Prostate gland (tissue), 2 donors: ENCODE data around the gene ZNF653.

Source experiments
- CTCF ChIP-seq, 4 experiments: fragments of 200-600 bp in 2 of 4; fragments of 450-650 bp in 2 of 4; sonication (generic) in 2 of 4; IDR thresholded peaks; 1 replicate in 3 of 4; 2 replicates in 1 of 4; pipeline ENCODE4 v1.5.1; 2016 to 2019; ENCODE audit warnings: antibody characterized with exemption in 4 of 4, mild to moderate bottlenecking in 2 of 4, moderate library complexity in 2 of 4
- POLR2A ChIP-seq: fragments of 450-650 bp; IDR thresholded peaks from one replicate; pipeline ENCODE4 v1.6.1; 2016; ENCODE audit warnings: antibody characterized with exemption, mild to moderate bottlenecking
- POLR2AphosphoS5 ChIP-seq: sonication (generic); formaldehyde crosslinking; IDR thresholded peaks from one replicate; pipeline ENCODE4 v1.6.1; 2017; ENCODE audit warnings: antibody characterized with exemption

GRCh38 chr19:11475861-11476260 is 29.8 kb downstream of the ZNF653 start:
- TF ChIP-seq POLR2A: no peak
- no peak for TF ChIP-seq CTCF (IDR thresholded peaks at IDR 0.05)
- no peak for TF ChIP-seq POLR2AphosphoS5
